ENCODE measurements around the gene RPP14. TPM values are rescaled to one million over a fixed set of nuclear protein-coding genes. Genes with fewer than 3 reads are reported as not detected.
A peak's percentile ranks its signal among the peaks of the same experiment; 100 is the strongest.
"Not testable (repeated sequence)": the region's sequence is repeated elsewhere in the genome, so short reads cannot be mapped to it uniquely, and the experiment has no call there.

Gene RPP14
- total RNA-seq, 1 donor from 2014 or later, result 18.4 TPM

GRCh38 chr3:58334013-58334321, 27.9 kb downstream of the RPP14 start:
- Mint-ChIP-seq H3K36me3 (ENCODE audit: unreplicated experiment) (peaks cover 3% of the 10 kb centered on the region), H3K4me1 (ENCODE audit: low read depth, unreplicated experiment) (no peaks in the 10 kb centered on the region), H3K4me3 (ENCODE audit: unreplicated experiment) (peak overlapping the region; percentile 98), H3K27me3 (ENCODE audit: unreplicated experiment) (peaks cover 8% of the 10 kb centered on the region), H3K9me3 (ENCODE audit: unreplicated experiment) (peaks cover 2% of the 10 kb centered on the region), H3K27ac (ENCODE audit: unreplicated experiment) (no peak overlapping the region)
- no peak for DNase-seq
- no peak for TF ChIP-seq CTCF (IDR thresholded peaks at IDR 0.05; ENCODE audit: partially characterized antibody, unreplicated experiment)

GRCh38 chr3:58334506-58334884, 28.4 kb downstream of the RPP14 start:
- Mint-ChIP-seq H3K27ac (ENCODE audit: unreplicated experiment) (peak overlapping the region; percentile 0), H3K36me3 (ENCODE audit: unreplicated experiment) (peaks cover 3% of the 10 kb centered on the region), H3K4me1 (ENCODE audit: low read depth, unreplicated experiment) (no peaks in the 10 kb centered on the region), H3K9me3 (ENCODE audit: unreplicated experiment) (peaks cover 2% of the 10 kb centered on the region), H3K4me3 (ENCODE audit: unreplicated experiment) (peak overlapping the region; percentile 7), H3K27me3 (ENCODE audit: unreplicated experiment) (peaks cover 8% of the 10 kb centered on the region)
- DNase-seq, result no peak
- TF ChIP-seq CTCF (IDR thresholded peaks at IDR 0.05; ENCODE audit: partially characterized antibody, unreplicated experiment), result no peak

GRCh38 chr3:58335652-58335947, 29.6 kb downstream of the RPP14 start:
- no peak overlapping the region for H3K4me3 Mint-ChIP-seq (ENCODE audit: unreplicated experiment)
- no peak for DNase-seq
- H3K27ac Mint-ChIP-seq (ENCODE audit: unreplicated experiment), result no peak overlapping the region
- H3K9me3 Mint-ChIP-seq (ENCODE audit: unreplicated experiment), result peaks cover 2% of the 10 kb centered on the region
- H3K4me1 Mint-ChIP-seq (ENCODE audit: low read depth, unreplicated experiment), result no peaks in the 10 kb centered on the region
- peaks cover 3% of the 10 kb centered on the region for H3K36me3 Mint-ChIP-seq (ENCODE audit: unreplicated experiment)
- peaks cover 8% of the 10 kb centered on the region for H3K27me3 Mint-ChIP-seq (ENCODE audit: unreplicated experiment)
- no peak for TF ChIP-seq CTCF (IDR thresholded peaks at IDR 0.05; ENCODE audit: partially characterized antibody, unreplicated experiment)

GRCh38 chr3:58336135-58336882, 30.3 kb downstream of the RPP14 start:
- no peak overlapping the region for H3K4me3 Mint-ChIP-seq (ENCODE audit: unreplicated experiment)
- no peaks in the 10 kb centered on the region for H3K4me1 Mint-ChIP-seq (ENCODE audit: low read depth, unreplicated experiment)
- H3K36me3 Mint-ChIP-seq (ENCODE audit: unreplicated experiment), result no peaks in the 10 kb centered on the region
- TF ChIP-seq CTCF (IDR thresholded peaks at IDR 0.05; ENCODE audit: partially characterized antibody, unreplicated experiment), result no peak
- peaks cover 5% of the 10 kb centered on the region for H3K27me3 Mint-ChIP-seq (ENCODE audit: unreplicated experiment)
- peaks cover 2% of the 10 kb centered on the region for H3K9me3 Mint-ChIP-seq (ENCODE audit: unreplicated experiment)
- H3K27ac Mint-ChIP-seq (ENCODE audit: unreplicated experiment), result no peak overlapping the region
- DNase-seq, result no peak

GRCh38 chr3:58337190-58337589, 31.1 kb downstream of the RPP14 start:
- H3K9me3 Mint-ChIP-seq (ENCODE audit: unreplicated experiment), result peaks cover 2% of the 10 kb centered on the region
- H3K4me1 Mint-ChIP-seq (ENCODE audit: low read depth, unreplicated experiment), result no peaks in the 10 kb centered on the region
- H3K27me3 Mint-ChIP-seq (ENCODE audit: unreplicated experiment), result peaks cover 5% of the 10 kb centered on the region
- TF ChIP-seq CTCF (IDR thresholded peaks at IDR 0.05; ENCODE audit: partially characterized antibody, unreplicated experiment), result no peak
- H3K27ac Mint-ChIP-seq (ENCODE audit: unreplicated experiment), result no peak overlapping the region
- H3K36me3 Mint-ChIP-seq (ENCODE audit: unreplicated experiment), result no peaks in the 10 kb centered on the region
- DNase-seq, result no peak
- H3K4me3 Mint-ChIP-seq (ENCODE audit: unreplicated experiment), result no peak overlapping the region

- H3K9me3 Mint-ChIP-seq (ENCODE audit: unreplicated experiment); H3K27me3 Mint-ChIP-seq (ENCODE audit: unreplicated experiment); H3K4me3 Mint-ChIP-seq (ENCODE audit: unreplicated experiment); DNase-seq; H3K27ac Mint-ChIP-seq (ENCODE audit: unreplicated experiment); H3K36me3 Mint-ChIP-seq (ENCODE audit: unreplicated experiment); H3K4me1 Mint-ChIP-seq (ENCODE audit: low read depth, unreplicated experiment): not testable (repeated sequence)
Observed at GRCh38 chr3:58339146-58339545, 33.1 kb downstream of the RPP14 start.

Measured in glutamatergic neuron (in vitro differentiated cells).